NCI-H526 (cell line): Measurements from ENCODE around the gene CIDEC.
A peak's percentile ranks its signal among the peaks of the same experiment; 100 is the strongest.

Source experiments
- DNase-seq, 2 experiments: peaks; one replicate each; lab custom pipeline; 2025; lab: John Stamatoyannopoulos, UW

Gene CIDEC

DNA sequence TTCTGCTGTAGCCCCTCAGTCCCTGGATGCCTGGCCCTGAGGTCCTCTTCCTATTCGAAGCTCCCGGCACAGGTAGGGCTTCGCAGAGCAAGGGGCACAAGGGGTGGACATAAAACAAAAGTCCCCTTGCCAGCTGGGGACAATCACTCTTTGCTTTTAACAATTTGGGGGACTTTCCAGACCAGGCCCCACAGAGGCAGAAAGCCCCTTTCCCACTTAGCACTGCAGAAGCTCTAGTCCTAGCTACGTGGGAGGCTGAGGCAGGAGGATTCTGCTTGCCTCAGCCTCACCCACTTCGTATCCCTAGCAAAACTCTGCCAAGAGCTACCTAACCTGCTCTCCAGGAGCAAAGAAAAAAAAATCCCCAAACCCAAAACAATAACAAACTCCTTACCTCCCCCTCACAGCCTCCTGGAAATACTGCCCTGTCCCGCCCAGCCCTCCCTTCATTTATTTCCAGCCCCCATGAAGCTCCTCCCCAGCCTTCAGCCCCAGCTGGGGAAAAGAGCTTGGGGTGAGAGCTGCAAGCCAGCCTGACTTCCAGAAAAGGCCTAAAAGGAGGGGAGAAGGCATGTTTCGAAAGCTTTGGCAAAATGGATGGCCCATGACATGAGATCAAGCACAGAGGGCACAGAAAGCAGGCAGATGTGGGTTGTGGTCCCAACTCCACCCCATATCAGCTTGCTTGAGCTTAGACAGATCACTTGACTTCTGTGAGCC is at the start of gene CIDEC:
Gene CIDEC (minus strand): TSS at position 424 of the 720 bp plus-strand sequence. CDS start 1,767 bp downstream, outside the sequence.
- no peak for DNase-seq

DNA sequence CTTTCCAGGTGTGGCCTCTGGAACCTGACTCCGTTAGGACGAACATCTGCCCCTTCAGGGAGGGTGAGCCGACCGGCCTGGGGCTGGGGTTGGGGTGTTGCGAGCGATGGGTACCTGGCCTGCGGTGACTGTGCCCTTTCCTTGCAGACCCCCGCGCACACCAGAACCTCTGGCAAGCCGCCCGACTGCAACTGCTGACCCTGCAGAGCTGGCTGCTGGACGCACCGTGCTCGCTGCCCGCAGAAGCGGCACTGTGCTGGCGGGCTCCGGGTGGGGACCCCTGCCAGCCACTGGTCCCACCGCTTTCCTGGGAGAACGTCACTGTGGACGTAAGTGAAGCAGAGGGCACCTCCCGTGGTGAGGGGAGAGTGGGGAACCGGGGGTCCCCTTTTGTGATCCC is 48.1 kb upstream of the CIDEC start:
- DNase-seq: no peak

DNA sequence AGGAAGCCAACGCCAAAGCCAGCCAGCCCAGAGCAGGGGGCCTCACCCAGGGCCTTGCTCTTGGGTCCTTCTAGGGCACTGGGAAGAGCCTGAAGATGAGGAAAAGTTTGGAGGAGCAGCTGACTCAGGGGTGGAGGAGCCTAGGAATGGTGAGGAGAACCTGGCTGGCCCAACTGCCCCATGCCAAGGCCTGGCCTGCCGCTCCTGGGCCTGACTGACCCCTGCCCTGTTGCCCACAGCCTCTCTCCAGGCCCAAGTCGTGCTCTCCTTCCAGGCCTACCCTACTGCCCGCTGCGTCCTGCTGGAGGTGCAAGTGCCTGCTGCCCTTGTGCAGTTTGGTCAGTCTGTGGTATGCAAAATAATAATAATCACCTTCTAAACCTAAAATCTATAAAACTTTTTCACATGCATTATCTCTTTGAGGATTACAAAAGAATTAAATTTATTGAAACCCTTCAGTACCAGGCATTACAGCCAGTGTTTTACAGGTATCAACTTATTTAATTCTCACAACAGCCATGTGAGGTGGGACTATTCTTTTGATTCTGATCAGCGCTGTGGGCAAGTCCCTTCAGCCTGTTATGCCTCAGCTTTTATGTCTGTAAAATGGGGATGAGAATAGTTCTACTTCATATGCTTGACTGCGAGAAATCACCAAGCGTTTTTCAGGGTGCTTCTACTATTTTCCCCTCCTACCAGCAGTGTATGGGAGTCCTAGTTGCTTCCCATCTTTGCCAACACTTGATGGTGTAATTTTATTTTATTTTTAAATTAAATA is 38.4 kb upstream of the CIDEC start:
- no peak for DNase-seq

DNA sequence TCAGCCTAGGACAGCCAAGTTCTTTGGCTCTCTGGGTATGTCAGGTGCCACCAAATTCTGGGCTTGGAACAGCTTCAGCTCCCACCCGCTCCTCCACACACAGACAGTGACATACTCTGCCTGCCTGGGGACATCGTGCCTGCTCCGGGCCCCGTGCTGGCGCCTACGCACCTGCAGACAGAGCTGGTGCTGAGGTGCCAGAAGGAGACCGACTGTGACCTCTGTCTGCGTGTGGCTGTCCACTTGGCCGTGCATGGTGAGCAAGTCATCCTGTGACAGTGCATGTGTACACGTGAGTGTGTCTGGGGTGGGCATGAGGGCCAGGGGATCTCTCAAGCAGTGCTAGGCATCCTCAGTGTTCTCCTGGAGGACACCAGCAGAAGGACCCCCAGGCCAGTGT is 37.8 kb upstream of the CIDEC start:
- no peak for DNase-seq

GRCh38 chr3:9916734-9917680 is 37.0 kb upstream of the CIDEC start, which contains the start of gene IL17RC:
Gene IL17RC (plus strand): TSS chr3:9917098. CDS start chr3:9917316, 218 bp downstream.
- DNase-seq: peak; percentile 73 to 88

DNA sequence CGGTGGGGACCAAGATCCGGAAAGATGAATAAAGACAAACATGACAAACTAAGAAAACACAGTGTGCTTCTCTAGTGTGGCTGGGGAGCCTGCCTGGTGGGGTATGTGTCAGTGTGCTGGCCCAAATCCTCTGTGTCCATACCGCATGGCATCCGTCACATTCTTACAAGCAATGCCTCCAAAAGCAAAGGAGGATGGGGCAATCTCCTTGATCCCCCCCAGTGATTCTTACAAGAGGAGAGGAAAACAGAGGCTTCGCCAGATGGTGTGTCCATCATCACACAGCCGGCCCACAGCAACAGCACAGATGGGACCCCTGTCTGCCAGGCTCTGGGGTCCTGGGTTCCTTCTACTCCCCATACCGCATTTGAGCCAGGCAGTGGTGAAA is 36.3 kb upstream of the CIDEC start:
- peak in 1 of 2 experiments; percentile 27 for DNase-seq

GRCh38 chr3:9915254-9916141 is 35.4 kb upstream of the CIDEC start:
- DNase-seq: peak in 1 of 2 experiments; percentile 70

GRCh38 chr3:9914559-9915253 is 34.7 kb upstream of the CIDEC start:
- no peak for DNase-seq

- DNase-seq: no peak
These were observed 34.0 kb upstream of the CIDEC start for GRCh38 chr3:9914011-9914410.

- peak in 1 of 2 experiments; percentile 14 for DNase-seq
These were observed 33.5 kb upstream of the CIDEC start for GRCh38 chr3:9913601-9914000.

DNA sequence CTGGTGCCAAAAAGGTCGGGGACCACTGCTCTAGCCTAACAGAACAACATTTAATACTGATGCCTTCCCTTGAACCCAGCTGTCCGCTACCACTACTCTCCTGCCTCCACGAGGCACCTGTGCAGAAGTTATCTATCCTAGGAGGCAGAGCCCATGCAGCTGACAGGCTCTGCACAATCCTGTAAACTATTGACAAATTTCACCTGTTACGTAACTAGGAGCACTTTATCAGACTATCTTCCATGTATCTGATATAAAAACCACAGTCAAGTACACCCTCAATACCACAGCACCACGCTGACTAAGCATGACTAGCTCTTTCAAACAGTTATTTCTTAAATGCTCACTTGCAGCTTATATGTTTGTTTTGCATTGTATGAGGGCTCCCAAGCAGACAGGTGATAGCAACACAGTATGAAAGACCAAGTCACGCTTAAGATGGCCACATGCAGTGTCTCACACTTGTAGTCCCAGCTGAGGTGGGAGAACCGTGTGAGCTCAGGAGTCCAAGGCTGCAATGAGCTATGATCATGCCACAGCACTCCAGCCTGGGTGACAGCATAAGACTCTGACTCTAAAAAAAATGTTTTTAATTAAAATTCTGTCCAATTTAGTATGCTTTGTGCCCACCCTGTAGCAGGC is 32.4 kb upstream of the CIDEC start:
- no peak for DNase-seq

- DNase-seq: no peak
These were observed 31.8 kb upstream of the CIDEC start for GRCh38 chr3:9911863-9912262.

DNA sequence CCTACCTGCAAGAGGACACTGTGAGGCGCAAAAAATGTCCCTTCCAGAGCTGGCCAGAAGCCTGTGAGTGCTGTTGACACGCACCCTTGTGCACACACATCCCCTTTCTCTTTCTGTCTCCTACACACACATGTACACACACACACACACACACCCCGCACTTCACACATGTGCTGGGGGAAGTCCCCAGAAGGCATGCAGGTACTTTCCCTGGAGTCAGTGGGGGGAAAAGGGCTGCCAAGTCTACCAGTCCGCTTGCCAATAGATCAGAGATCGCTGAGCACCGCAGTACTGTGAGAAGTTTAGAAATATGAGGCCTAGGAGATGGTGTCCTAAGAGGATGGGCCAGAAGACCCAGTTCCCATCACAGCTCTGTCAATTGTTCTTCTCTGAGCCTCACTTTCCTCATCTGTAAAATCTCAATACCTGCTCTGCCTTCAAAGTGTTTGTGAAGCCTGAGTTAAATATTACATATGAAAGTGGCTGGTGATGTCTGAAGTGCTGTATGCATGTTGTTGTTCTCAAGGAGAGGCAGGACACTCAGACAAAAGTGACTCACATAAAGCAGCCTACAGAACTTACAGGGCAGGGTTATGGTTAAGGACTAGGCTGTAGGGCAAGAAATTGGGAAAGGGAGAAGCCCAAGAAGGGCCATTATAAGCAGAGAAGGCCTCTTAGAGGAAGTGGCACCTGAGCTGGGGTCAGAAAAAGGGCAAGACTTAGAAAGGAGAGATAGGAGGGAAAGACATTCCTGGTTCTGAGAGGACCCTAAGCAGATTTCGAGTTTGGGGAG is 29.4 kb upstream of the CIDEC start:
- no peak for DNase-seq

DNA sequence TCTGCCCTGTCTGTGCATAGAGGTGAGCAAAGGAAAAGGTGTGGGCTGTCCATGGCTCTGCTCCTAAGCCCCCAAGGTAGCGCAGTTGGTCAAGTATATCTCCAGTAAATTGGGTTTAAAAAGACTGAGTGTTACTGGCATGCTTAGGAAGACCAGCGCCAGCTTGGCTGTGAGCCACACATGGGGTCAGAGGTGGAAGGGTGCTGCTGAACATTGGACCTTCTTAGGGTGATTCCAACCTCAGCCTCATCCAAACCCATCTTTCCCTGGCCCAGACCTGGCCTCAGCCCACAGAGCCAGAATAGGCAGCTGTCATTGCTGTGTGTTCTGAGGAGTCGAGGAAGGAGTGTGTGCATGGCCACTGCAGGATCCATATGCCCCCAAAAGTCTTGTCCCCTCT is 28.2 kb upstream of the CIDEC start:
- no peak for DNase-seq

GRCh38 chr3:9906480-9906879 is 26.4 kb upstream of the CIDEC start:
- DNase-seq: no peak

DNA sequence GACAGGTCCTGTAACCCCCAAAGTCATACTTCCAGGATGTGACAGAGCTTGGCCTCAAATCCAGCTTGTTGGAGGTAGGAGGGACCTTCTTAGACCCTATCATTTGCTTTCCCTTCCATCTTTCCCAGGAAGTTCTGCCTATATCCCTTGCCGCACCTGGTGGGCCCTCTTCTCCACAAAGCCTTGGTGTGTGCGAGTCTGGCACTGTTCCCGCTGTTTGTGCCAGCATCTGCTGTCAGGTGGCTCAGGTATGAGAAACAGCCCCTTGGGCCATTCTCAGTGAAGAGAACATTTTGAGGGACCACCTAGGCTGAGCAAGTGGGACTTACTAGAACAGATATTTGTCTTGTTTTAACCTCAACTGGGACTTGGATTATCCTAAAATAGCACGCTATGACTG is 23.9 kb upstream of the CIDEC start:
- DNase-seq: no peak

- DNase-seq: no peak
These were observed 23.2 kb upstream of the CIDEC start for GRCh38 chr3:9903238-9903624.

DNA sequence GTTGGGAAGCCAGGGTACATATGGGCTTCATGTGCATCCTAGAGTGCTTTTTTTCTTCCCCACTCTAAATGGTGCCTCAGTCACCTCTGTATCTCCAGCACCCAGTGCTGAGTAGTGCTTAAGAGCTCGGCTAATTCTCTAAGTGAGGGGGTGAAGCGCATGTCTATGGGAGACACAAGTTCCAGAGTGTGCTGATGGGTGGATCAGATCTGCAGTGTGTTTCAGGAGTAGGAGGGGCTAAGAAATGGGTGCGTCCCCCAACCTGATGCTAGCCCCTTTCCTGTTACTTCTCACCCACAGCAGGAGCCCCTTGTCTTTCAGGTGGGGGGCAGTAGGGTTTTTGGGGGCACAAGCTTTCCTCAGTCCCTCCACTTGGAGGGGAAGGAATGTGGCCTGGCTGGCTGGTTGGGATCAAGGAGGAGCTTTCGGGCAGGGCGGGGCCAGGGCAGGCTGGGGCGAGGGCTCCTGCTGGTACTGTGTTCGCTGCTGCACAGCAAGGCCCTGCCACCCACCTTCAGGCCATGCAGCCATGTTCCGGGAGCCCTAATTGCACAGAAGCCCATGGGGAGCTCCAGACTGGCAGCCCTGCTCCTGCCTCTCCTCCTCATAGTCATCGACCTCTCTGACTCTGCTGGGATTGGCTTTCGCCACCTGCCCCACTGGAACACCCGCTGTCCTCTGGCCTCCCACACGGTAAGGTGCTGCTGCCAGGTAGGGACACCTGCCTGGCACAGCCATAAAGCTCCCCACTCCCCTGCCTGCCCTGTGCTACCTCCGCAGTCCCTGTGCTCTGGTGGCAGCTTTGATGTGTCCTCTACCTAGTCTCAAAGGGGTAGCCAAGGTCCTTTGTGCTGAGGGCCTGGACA is 22.6 kb upstream of the CIDEC start, which contains the start of gene IL17RE:
Gene IL17RE (plus strand): TSS at position 477 of the 866 bp plus-strand sequence. CDS start 85 bp downstream, at position 562.
- peak in 1 of 2 experiments; percentile 3 for DNase-seq
